AG04449 (cell line): ENCODE data around the gene NSL1.

Experiments used
- CTCF ChIA-PET: fragments of 350-600 bp; formaldehyde crosslinking; extraction: SDS; loops from one replicate; lab custom pipeline; 2021; ENCODE audit warnings: antibody characterized with exemption; lab: Yijun Ruan, JAX
- POLR2A ChIA-PET: fragments of 400-600, 350-600 bp; formaldehyde crosslinking; extraction: SDS; loops from one replicate; lab custom pipeline; 2020; ENCODE audit warnings: antibody characterized with exemption, inconsistent platforms; lab: Yijun Ruan, JAX
- DNase-seq: peaks from one replicate; pipeline ENCODE4 v3.0.0-alpha.2; 2010; ENCODE audit warnings: low read depth, low spot score
- H3K4me3 ChIP-seq: 2 replicates; pipeline ENCODE4 v1.5.1; 2011; ENCODE audit warnings: low read depth, mild to moderate bottlenecking, control low read depth, low read length
- CTCF ChIP-seq: IDR thresholded peaks from one replicate; pipeline ENCODE4 v1.5.1; 2011; ENCODE audit warnings: mild to moderate bottlenecking, moderate library complexity, low read length, control low read depth, inconsistent platforms; ENCODE audit not compliant: insufficient read depth; ENCODE audit errors: missing control alignments

The NSL1 gene

DNA sequence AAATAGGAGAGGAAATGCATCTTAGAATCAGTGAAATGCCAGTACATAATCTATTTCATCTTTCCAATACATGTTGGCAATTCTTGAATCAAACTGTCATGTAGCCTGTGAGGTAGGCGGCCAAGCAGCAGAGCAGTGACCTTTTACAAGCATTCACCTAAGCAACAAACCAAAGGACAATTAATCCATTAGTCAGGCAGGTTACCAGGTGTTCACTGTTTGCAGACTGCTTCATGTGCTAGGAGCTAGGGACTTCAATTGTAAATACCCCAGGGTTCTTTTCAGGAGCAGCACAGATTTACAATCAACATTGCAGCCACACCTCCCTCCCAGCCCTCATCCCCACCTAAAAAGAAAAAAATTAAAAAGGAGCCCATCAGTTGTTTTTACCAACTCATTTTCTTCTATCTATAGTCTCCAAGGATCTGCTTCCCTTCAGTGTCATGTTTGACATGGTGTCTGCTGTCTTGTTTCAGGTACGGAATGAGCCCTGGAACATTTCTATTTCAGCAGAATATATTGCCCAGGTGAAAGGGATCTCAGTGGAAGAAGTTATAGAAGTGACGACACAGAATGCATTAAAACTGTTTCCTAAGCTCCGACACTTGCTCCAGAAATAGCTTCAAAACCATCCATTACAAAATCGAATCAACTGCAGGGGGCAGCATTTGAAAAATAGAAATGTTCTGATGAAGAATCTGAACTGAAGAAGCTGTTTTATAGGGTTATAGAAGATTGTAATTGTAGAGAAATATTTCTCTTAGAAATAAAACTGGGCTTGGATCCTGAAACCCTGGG, 23.2 kb upstream of the NSL1 start:
- no peak for TF ChIP-seq CTCF
- ChIA-PET CTCF (interaction anchor here (0.6 to 2.3 kb wide), 16 partner anchors 12 to 185 kb away, joined by 3 to 24 read pairs (median 3); no protein-coding TSS in a partner anchor), POLR2A (interaction anchor here (1.1 kb wide), 1 partner anchor 43 kb away, joined by 3 read pairs; the partner anchor contains the start of gene FLVCR1)
- no peak overlapping the region for H3K4me3 ChIP-seq
- DNase-seq = no peak

GRCh38 chr1:212805767-212806166, 14.2 kb upstream of the NSL1 start:
- DNase-seq = no peak
- CTCF ChIA-PET = interaction anchor here (1.6 kb wide), 1 partner anchor 57 kb away, joined by 4 read pairs; no protein-coding TSS in a partner anchor
- POLR2A ChIA-PET = no interaction called here
- no peak for TF ChIP-seq CTCF
- no peak overlapping the region for H3K4me3 ChIP-seq

DNA sequence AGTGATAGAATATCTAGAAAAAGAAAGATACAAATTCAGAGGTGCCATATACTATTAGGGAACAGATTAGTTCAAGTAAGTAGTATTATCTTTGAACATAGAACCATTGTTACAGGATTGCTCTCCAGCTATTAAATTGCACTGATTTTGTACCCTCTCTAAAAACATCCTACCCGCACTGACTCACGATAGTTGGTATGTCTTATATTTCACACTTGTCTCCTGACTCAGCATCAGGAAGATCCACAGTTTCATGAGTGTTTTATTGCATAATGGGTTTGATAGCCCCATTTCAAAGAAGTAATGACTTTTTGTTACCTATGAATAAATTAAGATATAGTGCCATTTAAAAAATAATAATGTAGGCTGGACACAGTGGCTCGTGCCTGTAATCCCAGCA, 6.1 kb upstream of the NSL1 start:
- TF ChIP-seq CTCF = no peak
- CTCF ChIA-PET = interaction anchor here (1.6 to 1.9 kb wide), 2 partner anchors 48 to 133 kb away, joined by 7 read pairs; no protein-coding TSS in a partner anchor
- no peak for DNase-seq
- POLR2A ChIA-PET = no interaction called here
- H3K4me3 ChIP-seq = no peak overlapping the region

DNA sequence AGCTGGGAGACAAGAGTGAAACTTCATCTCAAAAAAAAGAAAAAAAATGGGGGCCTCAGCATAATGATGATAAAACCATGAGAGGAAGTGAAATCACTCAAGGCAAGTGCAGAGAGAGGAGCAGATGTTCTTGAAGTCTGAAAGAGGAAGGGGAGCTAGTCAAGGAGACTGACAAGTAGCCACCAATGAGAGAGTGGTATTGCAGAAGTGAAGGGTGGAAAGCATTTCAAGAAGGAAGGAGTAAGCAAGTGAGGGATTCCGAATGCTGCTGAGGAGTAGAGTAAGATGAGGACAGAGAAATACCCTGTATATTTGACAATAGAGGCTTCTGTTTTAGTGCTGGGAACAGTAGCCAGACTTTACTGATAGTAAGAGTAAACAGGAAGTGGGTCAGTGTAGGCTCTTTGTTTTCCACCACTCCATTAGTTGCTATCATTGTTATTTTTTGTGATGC, 3.0 kb upstream of the NSL1 start:
- POLR2A ChIA-PET = no interaction called here
- H3K4me3 ChIP-seq = no peak overlapping the region
- CTCF ChIA-PET = interaction anchor here (1.6 to 2.3 kb wide), 2 partner anchors 13 to 130 kb away, joined by 6 to 9 read pairs; no protein-coding TSS in a partner anchor
- TF ChIP-seq CTCF = no peak
- DNase-seq = no peak

- TF ChIP-seq CTCF = no peak
- ChIA-PET POLR2A (no interaction called here), CTCF (interaction anchor here (1.5 to 4.3 kb wide), 5 partner anchors 10 to 203 kb away, joined by 4 to 29 read pairs (median 16); no protein-coding TSS in a partner anchor)
- no peak for DNase-seq
- H3K4me3 ChIP-seq = peak overlapping the region; percentile 95
These were observed 875 bp upstream of the NSL1 start for GRCh38 chr1:212792396-212792908.

DNA sequence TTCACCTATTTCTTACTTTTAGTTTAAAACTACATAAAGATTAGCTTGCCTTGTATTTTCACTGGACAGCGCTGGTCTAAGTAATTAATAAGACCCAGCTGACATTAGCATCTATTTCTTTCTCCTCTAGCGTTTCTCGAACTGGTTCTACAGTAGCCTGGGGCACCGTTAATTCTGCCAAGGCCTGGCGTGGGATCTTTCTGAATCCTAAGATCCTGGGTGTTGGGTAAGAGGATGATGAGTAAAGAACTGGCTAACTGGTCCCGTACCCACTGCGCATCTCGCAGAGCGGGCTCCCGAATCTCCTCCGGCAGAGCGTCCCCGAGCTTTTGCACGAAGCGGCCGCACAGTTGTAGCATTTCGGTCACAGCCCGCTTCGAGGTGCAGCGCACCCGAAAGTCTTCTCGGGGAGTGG, 309 bp downstream of the NSL1 start:
- TF ChIP-seq CTCF = no peak
- no peak for DNase-seq
- ChIA-PET CTCF (interaction anchor here (0.8 to 4.3 kb wide), 7 partner anchors 10 to 721 kb away, joined by 3 to 29 read pairs (median 6); no protein-coding TSS in a partner anchor), POLR2A (interaction anchor here (0.5 to 1.7 kb wide), 6 partner anchors 11 to 1373 kb away, joined by 3 to 10 read pairs (median 3); partner anchors contain the start of genes ATF3 and FLVCR1)
- peak overlapping the region; percentile 95 for H3K4me3 ChIP-seq
